ENCODE data around the gene ANXA11. TPM values are rescaled to one million over a fixed set of nuclear protein-coding genes. Genes with fewer than 3 reads are reported as not detected.

ANXA11 gene
- total and polyA plus RNA-seq, 2 of the 4 experiments (the other 2 are of a cell fraction), result 39.4 to 109 TPM

DNA sequence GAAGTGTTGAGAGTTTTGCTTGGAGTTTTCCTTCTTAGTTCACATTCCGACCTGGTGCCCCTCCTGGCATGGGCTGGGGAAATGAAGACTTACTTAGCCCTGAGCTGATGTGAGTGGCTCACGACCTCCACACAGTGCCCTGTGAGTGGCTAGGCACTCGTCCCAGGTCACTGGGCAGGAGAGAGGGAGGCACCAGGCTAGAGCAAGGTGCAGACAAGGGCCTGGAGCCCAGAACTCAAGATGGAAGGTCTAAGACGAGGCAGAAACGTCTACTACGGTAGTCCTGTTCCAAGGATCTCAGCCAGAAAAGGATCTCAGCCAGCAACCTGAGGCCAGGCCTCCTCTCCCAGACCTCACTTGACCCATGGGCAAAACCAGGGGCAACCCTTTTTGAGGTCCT is 22.4 kb downstream of the ANXA11 start:
- in situ Hi-C loops (cut with MboI; ENCODE audit: low sequenced_read_pairs), result no loop called here
- H4K91ac ChIP-seq (ENCODE audit: insufficient read depth, low read depth, low read length), result no peak overlapping the region
- H2BK20ac ChIP-seq (ENCODE audit: low read depth, low read length), result no peak overlapping the region
- intact Hi-C loops (cut with micrococcal nuclease), result no loop called here
- peak overlapping the region; percentile 44; the same call in 1 of the 2 replicates for H2AK5ac ChIP-seq (ENCODE audit: low read depth, low read length)
- DNase-seq, result no peak
- WGBS, 2 experiments (ENCODE audit: extremely low coverage in 2 of 2, insufficient read length in 1 of 2), result 88% methylated on average over 4 of the region's 6 CpGs; no CpG with 5 or more reads in 1 of the 2 experiments
- H2BK120ac ChIP-seq (ENCODE audit: low read depth, low read length), result no peak overlapping the region
- H4K5ac ChIP-seq (ENCODE audit: low read depth, low read length), result no peak overlapping the region
- H3K4me3 ChIP-seq (ENCODE audit: insufficient read depth, low read depth, low read length), result no peak overlapping the region
- H3K4ac ChIP-seq (ENCODE audit: low read depth, low read length), result 0 out of 2 replicates have a peak overlapping the region, but pooled peaks have one; percentile 8
- no peak overlapping the region for H3K4me2 ChIP-seq (ENCODE audit: low read depth, low read length)
- BruUV-seq (replicated peaks), result no TSS peak
- H3K9me3 ChIP-seq (ENCODE audit: control insufficient read depth, insufficient read depth, low read length), result no peaks in the 10 kb centered on the region
- no peak overlapping the region for H3K27ac ChIP-seq (ENCODE audit: insufficient read depth, low read length)
- H2AK9ac ChIP-seq (replicated peaks; ENCODE audit: low read depth, low read length, poor library complexity), result no peak overlapping the region
- 0 out of 2 replicates have a peak overlapping the region, but pooled peaks have one; percentile 65 for H3K23ac ChIP-seq (ENCODE audit: low read depth, low read length)
- H3K36me3 ChIP-seq (ENCODE audit: control insufficient read depth, insufficient read depth, low read length), result peaks cover 6% of the 10 kb centered on the region; the same call in 1 of the 2 replicates
- peaks cover 22% of the 10 kb centered on the region for H3K4me1 ChIP-seq (ENCODE audit: control insufficient read depth, insufficient read depth, low read length)
- no peak for ATAC-seq (ENCODE audit: low read depth)
- H4K20me1 ChIP-seq (ENCODE audit: insufficient read depth, low read length), result peaks cover 93% of the 10 kb centered on the region
- ChIA-PET POLR2A (ENCODE audit: unreplicated experiment) (no interaction called here), CTCF (no interaction called here)
- H2BK5ac ChIP-seq (ENCODE audit: low read depth, low read length, poor library complexity, severe bottlenecking), result no peak overlapping the region
- peaks cover 46 to 96% of the 10 kb centered on the region in 2 experiments for H3K79me1 ChIP-seq (ENCODE audit: low read depth in 1 of 2, low read length in 2 of 2)
- 0 out of 2 replicates have a peak overlapping the region, but pooled peaks have one; percentile 14 for H3K14ac ChIP-seq (replicated peaks; ENCODE audit: low read depth, low read length)
- H3K56ac ChIP-seq (ENCODE audit: extremely low read depth, insufficient read depth, low read length), result no peak overlapping the region
- no peak overlapping the region for H2AFZ ChIP-seq (replicated peaks; ENCODE audit: low read length, poor library complexity)
- no peak overlapping the region for H4K8ac ChIP-seq (ENCODE audit: low read depth in 2 of 2, low read length in 2 of 2)
- TF ChIP-seq CEBPB (IDR thresholded peaks at IDR 0.05; ENCODE audit: low read depth, low read length), result no peak
- TF ChIP-seq MXI1 (IDR thresholded peaks at IDR 0.05; ENCODE audit: borderline replicate concordance, low read depth, low read length), result no peak
- no peak for TF ChIP-seq CTCF (conservative IDR thresholded peaks at IDR 0.05; ENCODE audit: low read depth, low read length)
- TF ChIP-seq POLR2A (IDR thresholded peaks at IDR 0.05; ENCODE audit: low read depth, low read length), result no peak
- TF ChIP-seq ELK1 (IDR thresholded peaks at IDR 0.05; ENCODE audit: borderline replicate concordance, low read depth, low read length), result no peak
- no peak for TF ChIP-seq FOS (IDR thresholded peaks at IDR 0.05; ENCODE audit: low read depth, low read length)
- dilution Hi-C loops (cut with HindIII; ENCODE audit: low sequenced_read_pairs, unreplicated experiment), result no loop called here
- H3K27me3 ChIP-seq (ENCODE audit: control insufficient read depth, insufficient read depth, low read length), result no peaks in the 10 kb centered on the region
- H2BK15ac ChIP-seq (ENCODE audit: low read depth, low read length), result no peak overlapping the region
- peaks cover 63% of the 10 kb centered on the region for H3K9me1 ChIP-seq (ENCODE audit: insufficient read depth, low read length)
- no peak overlapping the region for H3K9ac ChIP-seq (ENCODE audit: low read depth, low read length)
- H3K18ac ChIP-seq (ENCODE audit: low read depth, low read length), result no peak overlapping the region
